HEK293 (cell line): ENCODE measurements around the gene EME2.

Experiments used
- ZNF2 ChIP-seq: fragments of 450-650 bp; formaldehyde crosslinking; IDR thresholded peaks from 2 replicates; pipeline ENCODE4 v1.5.1; 2016; ENCODE audit warnings: missing biosample characterization, missing genetic modification characterization
- TF ChIP-seq, protein P1 (sequence below): fragments of 450-650 bp; formaldehyde crosslinking; IDR thresholded peaks from 2 replicates; pipeline ENCODE4 v1.5.1; 2016; ENCODE audit warnings: missing biosample characterization, missing genetic modification characterization
- TF ChIP-seq, protein P2 (sequence below): fragments of 450-650 bp; formaldehyde crosslinking; IDR thresholded peaks from 2 replicates; pipeline ENCODE4 v1.5.1; 2016; ENCODE audit warnings: missing biosample characterization, missing genetic modification characterization

DNA sequence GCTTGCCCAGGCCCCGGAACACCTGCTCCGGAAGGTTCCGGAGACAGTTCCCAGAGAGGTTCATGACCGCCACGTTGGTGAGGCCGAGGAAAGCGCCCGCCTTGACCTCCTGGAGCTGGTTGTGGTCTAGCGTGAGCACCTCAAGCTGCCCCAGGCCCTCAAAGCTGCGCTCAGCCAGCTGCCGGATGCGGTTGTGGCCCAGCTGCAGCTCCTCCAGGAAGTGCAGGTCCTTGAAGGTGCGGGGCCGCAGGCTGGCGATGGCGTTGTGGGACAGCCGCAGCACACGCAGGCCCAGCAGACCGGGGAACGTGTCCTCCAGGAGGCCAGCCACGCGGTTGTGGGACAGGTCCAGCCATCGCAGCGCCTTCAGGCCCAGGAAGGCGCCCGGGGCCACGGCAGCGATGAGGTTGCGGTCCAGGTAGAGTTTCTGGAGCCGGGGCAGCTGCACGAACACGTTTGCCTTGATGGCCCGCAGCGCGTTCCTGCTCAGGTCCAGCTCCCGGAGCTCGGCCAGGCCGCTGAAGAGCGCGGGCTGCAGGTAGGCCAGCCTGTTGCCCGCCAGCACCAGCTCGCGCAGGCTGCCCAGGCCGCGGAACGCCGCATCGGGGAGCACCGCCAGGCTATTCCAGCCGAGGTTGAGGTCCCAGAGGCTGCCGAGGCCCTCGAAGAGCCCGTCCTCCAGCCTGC, 18.8 kb downstream of the EME2 start:
- TF ChIP-seq, protein P1, sequence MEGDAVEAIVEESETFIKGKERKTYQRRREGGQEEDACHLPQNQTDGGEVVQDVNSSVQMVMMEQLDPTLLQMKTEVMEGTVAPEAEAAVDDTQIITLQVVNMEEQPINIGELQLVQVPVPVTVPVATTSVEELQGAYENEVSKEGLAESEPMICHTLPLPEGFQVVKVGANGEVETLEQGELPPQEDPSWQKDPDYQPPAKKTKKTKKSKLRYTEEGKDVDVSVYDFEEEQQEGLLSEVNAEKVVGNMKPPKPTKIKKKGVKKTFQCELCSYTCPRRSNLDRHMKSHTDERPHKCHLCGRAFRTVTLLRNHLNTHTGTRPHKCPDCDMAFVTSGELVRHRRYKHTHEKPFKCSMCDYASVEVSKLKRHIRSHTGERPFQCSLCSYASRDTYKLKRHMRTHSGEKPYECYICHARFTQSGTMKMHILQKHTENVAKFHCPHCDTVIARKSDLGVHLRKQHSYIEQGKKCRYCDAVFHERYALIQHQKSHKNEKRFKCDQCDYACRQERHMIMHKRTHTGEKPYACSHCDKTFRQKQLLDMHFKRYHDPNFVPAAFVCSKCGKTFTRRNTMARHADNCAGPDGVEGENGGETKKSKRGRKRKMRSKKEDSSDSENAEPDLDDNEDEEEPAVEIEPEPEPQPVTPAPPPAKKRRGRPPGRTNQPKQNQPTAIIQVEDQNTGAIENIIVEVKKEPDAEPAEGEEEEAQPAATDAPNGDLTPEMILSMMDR: no peak
- TF ChIP-seq ZNF2 (tag by site-specific recombination): no peak
- TF ChIP-seq, protein P2, sequence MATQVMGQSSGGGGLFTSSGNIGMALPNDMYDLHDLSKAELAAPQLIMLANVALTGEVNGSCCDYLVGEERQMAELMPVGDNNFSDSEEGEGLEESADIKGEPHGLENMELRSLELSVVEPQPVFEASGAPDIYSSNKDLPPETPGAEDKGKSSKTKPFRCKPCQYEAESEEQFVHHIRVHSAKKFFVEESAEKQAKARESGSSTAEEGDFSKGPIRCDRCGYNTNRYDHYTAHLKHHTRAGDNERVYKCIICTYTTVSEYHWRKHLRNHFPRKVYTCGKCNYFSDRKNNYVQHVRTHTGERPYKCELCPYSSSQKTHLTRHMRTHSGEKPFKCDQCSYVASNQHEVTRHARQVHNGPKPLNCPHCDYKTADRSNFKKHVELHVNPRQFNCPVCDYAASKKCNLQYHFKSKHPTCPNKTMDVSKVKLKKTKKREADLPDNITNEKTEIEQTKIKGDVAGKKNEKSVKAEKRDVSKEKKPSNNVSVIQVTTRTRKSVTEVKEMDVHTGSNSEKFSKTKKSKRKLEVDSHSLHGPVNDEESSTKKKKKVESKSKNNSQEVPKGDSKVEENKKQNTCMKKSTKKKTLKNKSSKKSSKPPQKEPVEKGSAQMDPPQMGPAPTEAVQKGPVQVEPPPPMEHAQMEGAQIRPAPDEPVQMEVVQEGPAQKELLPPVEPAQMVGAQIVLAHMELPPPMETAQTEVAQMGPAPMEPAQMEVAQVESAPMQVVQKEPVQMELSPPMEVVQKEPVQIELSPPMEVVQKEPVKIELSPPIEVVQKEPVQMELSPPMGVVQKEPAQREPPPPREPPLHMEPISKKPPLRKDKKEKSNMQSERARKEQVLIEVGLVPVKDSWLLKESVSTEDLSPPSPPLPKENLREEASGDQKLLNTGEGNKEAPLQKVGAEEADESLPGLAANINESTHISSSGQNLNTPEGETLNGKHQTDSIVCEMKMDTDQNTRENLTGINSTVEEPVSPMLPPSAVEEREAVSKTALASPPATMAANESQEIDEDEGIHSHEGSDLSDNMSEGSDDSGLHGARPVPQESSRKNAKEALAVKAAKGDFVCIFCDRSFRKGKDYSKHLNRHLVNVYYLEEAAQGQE (tag by site-specific recombination): no peak
